K562 (cell line): ENCODE results near the gene RASD2. TPM values are rescaled to one million over a fixed set of nuclear protein-coding genes. Genes with fewer than 3 reads are reported as not detected.

Experiments used
- CBX5 ChIP-seq: IDR thresholded peaks from 2 replicates; pipeline ENCODE4 v1.6.1; 2014; ENCODE audit warnings: low read depth, borderline replicate concordance
- EHMT2 ChIP-seq: fragments of 450-650 bp; IDR thresholded peaks from 2 replicates; pipeline ENCODE4 v1.6.1; 2018; ENCODE audit warnings: antibody characterized with exemption
- ELF1 ChIP-seq: fragments of 200-800 bp; sonication (Bioruptor generic); IDR thresholded peaks from 2 replicates; pipeline ENCODE4 v1.6.1; 2016; ENCODE audit warnings: missing genetic modification characterization, missing compliant biosample characterization
- FOXJ2 ChIP-seq: fragments of 200-800 bp; sonication (Bioruptor generic); IDR thresholded peaks from 2 replicates; pipeline ENCODE4 v1.6.1; 2016; ENCODE audit warnings: missing genetic modification characterization, missing compliant biosample characterization
- HCFC1 ChIP-seq: IDR thresholded peaks from 2 replicates; pipeline ENCODE4 v1.6.1; 2012; ENCODE audit warnings: low read depth, low read length, improper control_type of control experiment
- NR2C1 ChIP-seq, 2 experiments: fragments of 450-650 bp; IDR thresholded peaks; 2 replicates each; pipeline ENCODE4 v1.6.1; 2017; ENCODE audit warnings: mild to moderate bottlenecking in 2 of 2, antibody characterized with exemption in 1 of 2, inconsistent platforms in 1 of 2, missing compliant biosample characterization in 1 of 2, missing genetic modification characterization in 1 of 2
- NR2C2 ChIP-seq, 2 experiments: fragments of 200-800 bp in 1 of 2; sonication (Bioruptor generic) in 1 of 2; sonication (generic) in 1 of 2; formaldehyde crosslinking in 1 of 2; IDR thresholded peaks; 2 replicates each; pipeline versions ENCODE4 v1.6.1 to v1.8.0; 2016 to 2022; ENCODE audit warnings: mild to moderate bottlenecking in 1 of 2, missing compliant biosample characterization in 1 of 2, missing genetic modification characterization in 1 of 2, missing genetic modification reagents in 1 of 2
- THRB ChIP-seq: fragments of 450-650 bp; formaldehyde crosslinking; conservative IDR thresholded peaks from 2 replicates; pipeline ENCODE4 v1.4.0; 2022; ENCODE audit warnings: mild to moderate bottlenecking, missing genetic modification characterization
- ZBTB9 ChIP-seq: fragments of 450-650 bp; formaldehyde crosslinking; IDR thresholded peaks from 2 replicates; pipeline ENCODE4 v1.4.0; 2020; ENCODE audit warnings: mild to moderate bottlenecking, moderate library complexity
- ZNF197 ChIP-seq: fragments of 200-800 bp; sonication (Bioruptor generic); IDR thresholded peaks from 2 replicates; pipeline ENCODE4 v1.6.1; 2016; ENCODE audit warnings: low read depth, missing genetic modification characterization, missing compliant biosample characterization
- ZNF263 ChIP-seq: sonication (generic); formaldehyde crosslinking; IDR thresholded peaks from 2 replicates; pipeline ENCODE4 v1.8.0; 2022; ENCODE audit warnings: mild to moderate bottlenecking, missing genetic modification reagents, borderline replicate concordance
- ZNF395 ChIP-seq: fragments of 200-800 bp; sonication (Bioruptor generic); IDR thresholded peaks from 2 replicates; pipeline ENCODE4 v1.6.1; 2017; ENCODE audit warnings: missing genetic modification characterization, missing compliant biosample characterization
- ZNF589 ChIP-seq: fragments of 200-800 bp; sonication (Bioruptor generic); IDR thresholded peaks from 2 replicates; pipeline ENCODE4 v1.6.1; 2016; ENCODE audit warnings: low read depth, missing genetic modification characterization, missing compliant biosample characterization
- ZNF644 ChIP-seq: fragments of 200-800 bp; sonication (Bioruptor generic); IDR thresholded peaks from 2 replicates; pipeline ENCODE4 v1.6.1; 2016; ENCODE audit warnings: low read depth, missing genetic modification characterization, missing compliant biosample characterization
- ZNF766 ChIP-seq: fragments of 200-800 bp; sonication (Bioruptor generic); conservative IDR thresholded peaks from 2 replicates; pipeline ENCODE4 v1.6.1; 2016; ENCODE audit warnings: missing genetic modification characterization, missing compliant biosample characterization
- polyA plus RNA-seq, 8 experiments: library from polyadenylated mRNA; depleted of rRNA in 4 of 8; stranded (reverse) in 5 of 8; unstranded in 3 of 8; fragments of >200 nt; fragmentation: Nextera tagmentation in 2 of 8; fragmentation: Illumina TruSeq in 1 of 8; extraction: Ambion mirVana in 2 of 8; extraction: Trizol in 1 of 8; gene quantifications; 2 replicates each; pipeline versions ENCODE4 v1.2.1 to v1.2.3, GENCODE V29; 2011 to 2014; ENCODE audit warnings: inconsistent platforms in 1 of 8, missing spikeins in 1 of 8
- total RNA-seq, 7 experiments: library from RNA; depleted of rRNA in 6 of 7; stranded (reverse); fragments of >200 nt in 6 of 7; fragmentation: Illumina TruSeq in 2 of 7; extraction: Trizol in 2 of 7; gene quantifications; 2 replicates each; pipeline versions ENCODE4 v1.2.1 to v1.2.3, GENCODE V29; 2011 to 2021; ENCODE audit warnings: low replicate concordance in 1 of 7
- TF ChIP-seq, protein P1 (sequence below): fragments of 200-800 bp; sonication (Bioruptor generic); IDR thresholded peaks from 2 replicates; pipeline ENCODE4 v1.6.1; 2017; ENCODE audit warnings: missing genetic modification characterization, missing compliant biosample characterization

RASD2 gene
- total and polyA plus RNA-seq, 9 of the 15 experiments (the other 6 are each of a cell fraction or from before 2014, with no cell fraction given): 0.05 TPM; not detected in 8

- peak; percentile 97 for TF ChIP-seq NR2C2 (CRISPR knock-in tag; IDR thresholded peaks at IDR 0.05)
- TF ChIP-seq NR2C2 (tag; IDR thresholded peaks at IDR 0.05): peak; percentile 100; the same call in 1 of the 2 replicates
- TF ChIP-seq NR2C1 (IDR thresholded peaks at IDR 0.05): peak; percentile 96
- TF ChIP-seq NR2C1 (tag; IDR thresholded peaks at IDR 0.05): peak; percentile 97
- TF ChIP-seq, protein P1, sequence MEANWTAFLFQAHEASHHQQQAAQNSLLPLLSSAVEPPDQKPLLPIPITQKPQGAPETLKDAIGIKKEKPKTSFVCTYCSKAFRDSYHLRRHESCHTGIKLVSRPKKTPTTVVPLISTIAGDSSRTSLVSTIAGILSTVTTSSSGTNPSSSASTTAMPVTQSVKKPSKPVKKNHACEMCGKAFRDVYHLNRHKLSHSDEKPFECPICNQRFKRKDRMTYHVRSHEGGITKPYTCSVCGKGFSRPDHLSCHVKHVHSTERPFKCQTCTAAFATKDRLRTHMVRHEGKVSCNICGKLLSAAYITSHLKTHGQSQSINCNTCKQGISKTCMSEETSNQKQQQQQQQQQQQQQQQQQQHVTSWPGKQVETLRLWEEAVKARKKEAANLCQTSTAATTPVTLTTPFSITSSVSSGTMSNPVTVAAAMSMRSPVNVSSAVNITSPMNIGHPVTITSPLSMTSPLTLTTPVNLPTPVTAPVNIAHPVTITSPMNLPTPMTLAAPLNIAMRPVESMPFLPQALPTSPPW (CRISPR knock-in tag): peak; percentile 64; the same call in 1 of the 2 replicates
- TF ChIP-seq EHMT2: peak; percentile 64; the same call in 1 of the 2 replicates
- peak; percentile 89 for TF ChIP-seq ZNF766
- 0 out of 2 replicates have a peak, but pooled peaks have one; percentile 22 for TF ChIP-seq THRB
- 0 out of 2 replicates have a peak, but pooled peaks have one; percentile 45 for TF ChIP-seq ZBTB9
- TF ChIP-seq ELF1: peak; percentile 53; the same call in 1 of the 2 replicates
- TF ChIP-seq ZNF589 (CRISPR knock-in tag): peak; percentile 88
- TF ChIP-seq ZNF395 (CRISPR knock-in tag): peak; percentile 65
- TF ChIP-seq ZNF263: peak; percentile 14; the same call in 1 of the 2 replicates
- peak; percentile 70 for TF ChIP-seq HCFC1
- TF ChIP-seq FOXJ2 (tag): peak; percentile 36; the same call in 1 of the 2 replicates
- peak; percentile 72 for TF ChIP-seq ZNF197
- TF ChIP-seq CBX5: peak; percentile 42; the same call in 1 of the 2 replicates
- peak; percentile 63; the same call in 1 of the 2 replicates for TF ChIP-seq ZNF644
Measured at GRCh38 chr22:35491061-35491907, 49.3 kb upstream of the RASD2 start (continued).
